ENCODE results near the gene TARBP2. TPM values are rescaled to one million over a fixed set of nuclear protein-coding genes. Genes with fewer than 3 reads are reported as not detected.
"Not testable (repeated sequence)": the region's sequence is repeated elsewhere in the genome, so short reads cannot be mapped to it uniquely, and the experiment has no call there.

The TARBP2 gene
- total RNA-seq, 1 donor from 2014 or later, result 36.1 TPM

DNA sequence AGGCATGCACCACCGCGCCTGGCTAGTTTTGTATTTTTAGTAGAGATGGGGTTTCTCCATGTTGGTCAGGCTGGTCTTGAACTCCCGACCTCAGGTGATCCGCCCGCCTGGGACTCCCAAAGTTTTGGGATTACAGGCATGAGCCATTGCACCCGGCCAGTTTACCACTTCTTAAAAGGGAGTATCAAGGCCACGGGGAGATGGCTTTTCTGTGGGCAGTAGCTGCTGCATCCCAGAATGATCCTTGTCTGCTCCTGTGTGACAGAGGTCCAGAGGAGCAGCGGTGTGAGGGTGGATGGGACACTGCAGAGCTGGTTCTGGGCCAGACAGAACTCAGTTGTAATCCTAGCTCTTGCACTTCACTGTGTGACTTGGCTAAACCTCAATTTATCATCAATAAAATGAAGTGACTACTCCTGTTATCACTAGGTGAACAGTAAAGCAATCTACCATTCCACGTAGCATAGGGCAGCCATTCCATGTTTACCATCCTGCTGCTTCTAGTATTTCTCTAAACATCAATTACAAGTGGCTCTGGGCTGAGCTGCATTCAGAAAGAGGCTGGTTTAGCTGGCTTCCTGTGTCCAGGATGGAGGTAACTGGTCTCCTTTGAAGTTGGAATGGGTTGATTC is 9.2 kb downstream of the TARBP2 start:
- DNase-seq (ENCODE audit: low read depth in 2 of 2), result no peak

DNA sequence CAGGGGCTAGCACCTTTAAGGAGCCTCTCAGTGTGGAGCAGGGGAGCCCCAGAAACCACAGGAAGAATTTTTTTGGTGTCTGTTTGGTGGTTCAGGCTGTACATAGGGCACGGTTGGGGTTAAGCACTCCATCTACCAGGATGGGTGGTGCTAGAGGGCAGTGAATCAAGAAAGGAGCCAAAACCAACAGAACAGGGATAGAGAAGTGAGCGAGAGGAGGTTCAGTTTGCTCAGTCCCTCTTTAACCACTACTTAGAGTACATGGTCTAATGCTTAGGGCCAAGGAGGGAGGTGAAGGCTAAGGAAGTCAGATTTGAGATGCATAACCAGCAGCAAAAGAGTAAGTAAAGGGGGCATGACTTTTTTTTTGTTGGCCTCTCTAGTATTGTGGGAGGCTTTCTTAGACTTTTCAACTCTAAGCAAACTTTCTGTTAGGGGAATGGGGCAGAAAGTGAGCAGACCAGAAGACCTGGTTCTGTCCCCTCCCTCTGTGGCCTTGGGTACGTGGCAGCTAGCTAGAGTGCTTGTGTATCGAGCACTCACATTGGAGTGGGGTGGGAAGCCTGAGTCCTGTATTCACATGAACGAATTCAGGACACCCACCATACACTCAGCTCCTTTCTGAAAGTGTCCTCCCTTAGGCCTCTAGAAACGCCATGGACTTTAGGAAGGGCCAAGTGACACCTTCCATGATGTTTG is 12.8 kb downstream of the TARBP2 start:
- DNase-seq (ENCODE audit: low read depth in 2 of 2), result no peak

DNA sequence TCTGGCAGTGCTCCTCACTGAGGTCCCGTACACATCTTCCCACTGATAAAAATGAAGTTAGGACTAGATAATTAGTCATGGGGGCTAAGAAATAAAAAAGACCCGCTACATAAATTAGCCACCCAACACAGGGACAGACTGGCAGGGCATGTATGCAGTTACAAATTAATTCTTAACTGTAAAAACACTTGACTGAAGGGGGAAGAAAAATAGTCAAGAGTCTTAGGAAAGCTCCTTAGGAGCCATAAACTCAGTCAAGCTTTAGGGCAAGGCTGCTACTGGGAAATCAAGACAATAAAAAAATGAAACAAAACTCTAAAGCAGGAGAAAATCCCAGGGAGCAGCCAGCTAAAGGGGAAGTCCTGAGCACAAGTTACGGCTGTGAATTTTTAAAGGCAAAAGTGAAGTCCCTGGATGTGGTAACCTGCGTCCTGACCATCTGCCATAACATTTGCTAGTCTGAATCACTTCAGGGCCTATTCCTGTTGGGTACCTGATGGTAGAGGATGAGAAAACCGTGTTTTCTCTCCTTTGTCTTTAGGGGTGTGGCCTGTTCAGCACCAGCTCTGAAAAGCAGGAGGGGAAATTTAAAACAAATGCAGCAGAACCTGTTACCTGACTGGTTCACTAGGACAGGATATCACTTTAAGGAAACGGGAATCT is 13.7 kb downstream of the TARBP2 start:
- no peak for DNase-seq (ENCODE audit: low read depth in 2 of 2)

DNA sequence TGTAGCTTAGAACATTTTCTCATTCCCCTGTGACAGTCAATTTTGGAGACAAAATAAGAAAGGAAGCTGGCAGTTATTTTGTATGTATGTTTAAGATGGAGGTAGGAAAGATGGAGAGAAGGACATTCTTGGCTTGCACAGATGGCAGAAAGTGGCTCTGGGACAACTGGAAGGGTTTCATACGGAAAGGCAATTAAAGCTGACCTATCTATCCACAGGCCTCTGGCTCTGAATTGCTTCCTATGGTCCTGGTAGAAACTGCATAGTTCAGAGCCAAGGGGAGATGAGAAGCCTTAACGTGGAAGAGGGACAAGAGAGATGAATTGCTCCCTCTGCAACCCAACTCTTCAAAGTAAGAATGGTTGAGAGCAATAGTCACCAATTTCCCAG is 14.2 kb downstream of the TARBP2 start:
- no peak for DNase-seq (ENCODE audit: low read depth in 2 of 2)

DNA sequence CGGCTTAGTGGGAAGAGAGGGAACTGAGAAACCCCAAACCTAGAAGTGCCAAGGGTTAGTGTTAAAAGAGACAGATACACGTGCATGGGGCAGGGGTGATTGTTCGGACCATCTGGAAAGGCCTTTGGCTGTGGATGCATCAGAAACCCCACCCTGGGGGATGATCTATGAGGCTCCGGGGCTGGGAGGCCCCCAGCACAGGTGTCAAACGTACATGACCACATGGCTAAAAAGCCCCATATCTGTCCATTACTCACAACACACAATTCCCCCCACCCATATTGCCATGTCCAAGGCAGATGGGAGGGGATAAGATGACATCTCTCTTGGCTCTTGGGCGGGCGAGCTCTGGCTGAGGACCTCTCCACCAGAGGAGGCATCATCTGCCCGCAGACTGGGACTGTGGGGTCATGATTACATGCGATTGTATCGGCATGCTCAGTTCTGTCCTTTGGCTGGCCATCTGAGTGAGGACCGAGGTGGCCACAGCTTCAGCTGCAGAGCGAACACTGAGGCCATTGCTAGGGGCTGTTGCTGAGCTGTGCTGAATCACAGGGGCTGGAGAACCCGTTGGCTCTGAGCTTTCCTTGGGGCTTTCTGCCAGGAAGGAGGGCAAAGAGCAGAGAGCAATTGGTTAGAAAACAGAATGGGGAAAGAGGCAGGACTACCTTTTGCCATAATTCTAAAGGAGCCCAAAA is 15.8 kb downstream of the TARBP2 start:
- no peak for DNase-seq (ENCODE audit: low read depth in 2 of 2)

DNA sequence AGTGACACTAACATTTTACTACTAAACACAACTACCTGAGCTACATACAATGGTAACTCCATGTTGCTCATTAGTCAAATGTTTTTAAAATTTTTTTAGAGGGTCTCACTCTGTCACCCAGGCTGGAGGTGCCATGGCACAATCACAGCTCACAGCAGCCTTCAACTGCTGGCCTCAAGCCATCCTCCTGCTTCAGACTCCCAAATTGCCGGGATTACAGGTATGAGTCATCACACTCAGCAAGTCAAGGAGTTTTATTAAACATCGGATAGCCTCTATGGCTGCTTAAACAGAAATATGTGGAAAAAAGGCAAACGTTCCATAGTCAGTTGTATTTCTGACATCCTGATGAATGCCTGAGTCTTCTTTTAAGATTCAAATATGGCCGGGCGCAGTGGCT is 17.3 kb downstream of the TARBP2 start:
- DNase-seq (ENCODE audit: low read depth in 2 of 2), result no peak

DNA sequence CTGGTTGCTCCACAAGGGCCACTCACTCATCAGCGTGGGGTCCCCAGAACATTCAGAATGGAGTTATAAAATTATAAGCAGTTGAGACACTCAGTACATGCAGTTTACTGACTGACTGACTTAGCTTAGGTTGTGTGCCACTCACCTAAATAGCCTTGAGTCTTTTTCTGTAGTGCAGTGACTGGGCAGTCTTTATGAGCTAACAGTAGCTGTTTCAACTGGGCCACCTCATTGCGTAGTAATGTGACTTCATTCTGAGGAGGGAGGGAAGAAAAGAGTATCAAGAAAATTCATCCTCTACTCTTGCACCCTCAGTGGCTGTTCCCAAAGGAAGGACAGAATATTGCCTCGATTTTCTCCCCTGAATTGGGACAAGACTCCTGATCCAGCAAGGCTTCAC is 22.0 kb downstream of the TARBP2 start:
- no peak for DNase-seq (ENCODE audit: low read depth in 2 of 2)

DNA sequence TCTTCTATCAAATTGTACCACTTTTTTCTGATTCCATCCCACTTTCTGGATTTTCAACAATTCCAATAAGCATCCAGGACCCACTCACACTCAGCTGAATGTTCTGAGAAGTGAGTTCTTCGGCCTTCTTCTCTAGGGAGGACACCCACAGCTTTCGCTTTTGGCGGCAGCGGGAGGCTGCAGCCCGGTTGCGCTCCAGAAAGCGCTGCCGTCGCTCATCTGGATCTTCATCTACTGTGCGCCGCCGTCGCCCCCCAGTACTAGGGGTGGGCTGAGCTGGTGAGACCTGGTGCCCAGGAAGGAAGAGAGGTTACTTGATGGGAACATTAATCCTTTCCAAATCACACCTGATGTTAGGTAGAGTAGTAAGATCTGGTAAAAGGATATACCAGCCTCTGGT is 23.4 kb downstream of the TARBP2 start:
- no peak for DNase-seq (ENCODE audit: low read depth in 2 of 2)

DNA sequence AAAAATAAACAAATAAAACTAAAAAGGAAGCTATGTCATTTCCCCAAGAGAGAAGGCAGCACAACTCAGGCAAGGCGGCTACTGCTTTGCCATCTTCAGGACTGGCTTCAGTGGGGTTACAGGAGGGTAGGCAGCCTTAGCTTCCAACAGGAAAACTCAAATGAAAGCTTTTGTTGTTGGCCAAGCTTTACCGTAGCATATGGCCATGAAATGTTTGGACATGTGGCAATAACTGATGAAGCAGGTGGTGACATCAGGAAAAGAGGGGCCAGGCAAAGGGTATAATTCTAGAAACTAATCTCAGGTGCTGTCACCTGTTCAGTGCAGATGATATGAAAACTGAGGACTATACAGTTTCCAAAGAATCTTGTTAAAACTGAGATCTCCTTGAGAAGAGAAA is 29.0 kb downstream of the TARBP2 start:
- no peak for DNase-seq (ENCODE audit: low read depth in 2 of 2)

DNA sequence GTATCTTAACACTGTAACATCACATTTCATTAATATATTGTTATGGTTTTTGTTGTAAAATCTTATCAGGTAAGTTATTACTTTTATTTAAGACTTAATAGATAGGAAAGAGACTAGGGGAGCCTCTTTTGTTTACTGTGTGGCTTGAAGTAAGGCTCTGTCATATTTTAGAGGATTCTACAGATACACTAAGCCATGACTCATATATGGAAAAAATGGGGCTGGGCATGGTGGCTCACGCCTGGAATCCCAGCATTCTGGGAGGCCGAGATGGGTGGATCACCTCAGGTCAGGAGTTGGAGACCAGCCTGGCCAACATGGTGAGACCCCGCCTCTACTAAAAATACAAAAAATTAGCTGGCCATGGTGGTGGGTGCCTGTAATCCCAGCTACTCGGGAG is 29.8 kb downstream of the TARBP2 start:
- DNase-seq (ENCODE audit: low read depth in 2 of 2), result peak in 1 of 2 donors; percentile 29

DNA sequence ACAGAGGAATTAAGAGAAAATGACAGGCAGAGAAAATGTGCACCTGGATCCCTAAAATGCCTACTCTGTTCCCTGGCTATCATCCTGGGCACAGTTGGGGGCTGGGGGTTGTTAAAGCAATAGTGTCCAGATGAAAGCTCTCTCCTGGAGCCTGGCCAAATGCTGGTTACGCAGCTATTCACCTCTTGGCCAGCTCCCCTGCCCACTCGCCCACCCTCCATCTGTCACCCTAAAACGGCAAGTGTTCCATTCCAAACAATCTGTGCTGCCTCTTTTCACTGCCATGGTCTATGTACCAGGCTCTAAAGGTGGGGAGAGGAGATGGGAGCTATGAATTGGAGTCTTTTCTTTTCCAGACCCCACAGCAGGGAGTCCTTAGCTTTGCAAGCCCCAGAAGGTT is 30.9 kb downstream of the TARBP2 start:
- DNase-seq (ENCODE audit: low read depth in 2 of 2), result no peak

DNA sequence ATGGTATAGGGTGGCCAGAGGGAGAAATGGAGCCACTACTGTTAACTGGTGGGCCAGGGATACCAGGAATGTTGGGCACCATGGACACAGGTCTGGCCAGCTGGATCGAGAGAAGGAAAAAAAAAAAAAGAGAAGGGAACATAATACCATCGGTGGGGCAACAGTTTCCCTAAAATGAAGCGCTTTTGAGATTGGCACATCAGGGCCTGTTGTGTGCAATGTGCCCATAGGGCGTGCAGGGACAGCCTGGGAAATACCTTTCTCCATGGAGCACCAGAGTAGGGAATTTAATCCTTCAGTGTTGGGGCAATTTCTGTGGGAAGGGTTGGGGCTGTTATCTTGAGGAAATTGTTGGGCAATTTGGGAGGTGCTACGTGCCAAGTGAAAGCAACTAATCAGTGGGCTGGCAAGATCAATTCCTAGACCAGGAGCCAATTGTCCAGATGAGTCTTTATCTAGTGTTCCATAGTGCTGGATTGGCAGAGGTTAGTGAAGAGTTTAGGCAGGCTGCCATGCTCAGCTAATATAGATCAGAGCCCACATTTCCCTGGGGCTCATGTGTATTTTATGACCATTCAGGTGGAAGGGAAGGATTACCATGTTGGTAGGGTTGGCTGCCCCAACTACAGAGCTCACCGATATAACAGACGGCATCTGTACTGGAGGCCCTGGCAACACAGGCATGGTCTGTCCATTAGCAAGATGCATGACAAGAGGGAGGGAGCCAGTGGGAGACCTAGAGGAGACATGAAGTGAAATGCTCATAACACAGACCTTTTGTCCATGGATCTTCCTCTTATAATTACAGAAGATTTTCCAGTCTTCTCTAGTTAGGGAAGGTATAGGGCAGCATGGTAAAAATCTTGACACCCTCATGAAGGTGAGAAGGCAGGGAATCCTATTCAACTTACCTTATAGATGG is 31.7 kb downstream of the TARBP2 start:
- no peak for DNase-seq (ENCODE audit: low read depth in 2 of 2)

DNA sequence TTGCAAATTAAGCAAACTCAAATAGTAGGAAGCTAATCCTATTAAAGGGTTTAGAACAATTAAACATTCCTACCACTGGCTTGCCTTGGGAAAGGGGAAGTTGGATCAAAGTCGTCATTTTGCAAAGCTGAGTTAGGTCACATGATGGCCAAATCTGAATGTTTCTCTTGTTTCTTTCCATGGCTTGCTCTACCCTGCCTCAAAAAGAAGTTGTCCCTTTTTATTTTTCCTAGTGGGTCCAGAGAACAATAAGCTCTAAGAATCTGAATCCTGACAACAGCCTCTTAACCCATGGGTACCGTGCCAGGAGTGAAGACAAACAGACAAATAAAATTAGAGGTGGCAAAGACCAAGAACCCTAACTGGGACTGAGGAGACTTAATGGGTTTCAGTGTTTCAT is 32.4 kb downstream of the TARBP2 start:
- no peak for DNase-seq (ENCODE audit: low read depth in 2 of 2)

DNA sequence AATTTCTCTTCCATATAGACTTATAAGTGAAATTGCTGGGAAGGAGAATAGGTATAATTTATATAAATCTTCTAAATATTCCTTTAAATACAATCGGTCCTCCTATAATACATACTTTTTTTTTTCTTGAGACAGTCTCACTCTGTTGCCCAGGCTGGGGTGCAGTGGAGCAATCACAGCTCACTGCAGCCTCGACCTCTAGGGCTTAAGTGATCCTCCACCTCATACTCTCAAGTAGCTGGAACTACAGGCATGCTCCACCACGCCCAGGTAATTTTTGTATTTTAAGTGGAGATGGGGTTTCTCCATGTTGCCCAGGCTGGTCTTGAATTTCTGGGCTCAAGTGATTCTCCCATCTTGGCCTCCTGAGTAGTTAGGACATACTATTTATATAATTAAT is 35.9 kb downstream of the TARBP2 start:
- DNase-seq (ENCODE audit: low read depth in 2 of 2), result no peak

DNA sequence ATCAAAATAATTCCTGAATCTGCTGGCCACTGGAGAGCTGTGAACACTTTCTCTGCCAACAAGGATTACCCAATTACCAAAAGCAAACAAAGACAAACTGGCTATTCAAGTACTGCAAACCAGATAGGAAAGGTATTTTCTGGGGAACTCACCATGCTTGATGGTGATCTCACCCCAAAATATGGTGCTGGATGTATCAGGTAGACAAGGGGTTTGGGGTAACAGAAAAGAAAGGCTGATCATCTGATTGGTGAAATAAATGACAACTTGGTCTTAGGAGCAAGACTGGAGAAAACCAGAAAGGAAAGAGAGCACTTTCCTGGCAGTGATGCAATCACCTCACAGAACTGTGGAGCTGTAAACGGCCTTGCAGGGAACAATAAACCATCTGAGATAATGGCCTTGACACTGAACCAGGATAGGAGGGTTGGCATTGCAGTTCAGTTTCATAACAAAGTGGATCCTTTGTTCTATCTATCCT is 37.2 kb downstream of the TARBP2 start:
- peak; percentile 40 to 58 for DNase-seq (ENCODE audit: low read depth in 2 of 2)

DNA sequence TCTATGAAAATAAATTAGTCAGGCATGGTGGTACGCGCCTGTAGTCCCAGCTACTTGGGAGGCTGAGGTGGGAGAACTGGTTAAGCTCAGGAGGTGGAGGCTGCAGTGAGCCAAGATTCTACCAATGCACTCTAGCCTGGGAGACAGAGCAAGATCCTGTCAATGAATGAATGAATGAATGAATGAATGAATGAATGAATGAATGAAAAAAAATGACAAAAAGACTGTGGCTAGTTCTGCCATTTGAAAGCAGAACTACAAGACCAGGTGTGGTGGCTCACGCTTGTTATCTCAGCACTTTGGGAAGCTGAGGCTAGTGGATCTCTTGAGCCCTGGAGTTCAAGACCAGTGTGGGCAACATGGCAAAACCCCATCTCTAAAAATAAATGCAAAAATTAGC is 38.4 kb downstream of the TARBP2 start:
- DNase-seq (ENCODE audit: low read depth in 2 of 2), result no peak

DNA sequence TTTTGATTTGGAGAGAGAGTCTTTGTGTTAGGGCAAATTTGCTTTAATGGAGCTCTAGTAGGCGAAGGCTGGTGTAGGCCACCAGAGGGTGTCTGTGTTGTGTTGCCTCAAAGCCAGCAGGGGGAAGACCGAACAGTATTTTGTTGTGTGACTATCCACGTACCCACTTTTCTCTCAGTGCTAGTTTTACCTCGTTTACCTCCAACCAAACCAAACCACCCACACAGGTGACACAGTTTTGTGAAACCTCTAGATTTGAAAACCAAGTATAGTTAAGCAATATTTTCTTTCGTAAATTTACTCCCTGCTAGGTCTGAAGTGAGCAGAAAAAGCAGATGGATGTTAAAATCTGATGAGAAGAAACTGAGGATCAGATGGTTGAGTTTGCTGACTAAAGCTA is 42.5 kb downstream of the TARBP2 start:
- peak; percentile 87 to 88 for DNase-seq (ENCODE audit: low read depth in 2 of 2)

DNA sequence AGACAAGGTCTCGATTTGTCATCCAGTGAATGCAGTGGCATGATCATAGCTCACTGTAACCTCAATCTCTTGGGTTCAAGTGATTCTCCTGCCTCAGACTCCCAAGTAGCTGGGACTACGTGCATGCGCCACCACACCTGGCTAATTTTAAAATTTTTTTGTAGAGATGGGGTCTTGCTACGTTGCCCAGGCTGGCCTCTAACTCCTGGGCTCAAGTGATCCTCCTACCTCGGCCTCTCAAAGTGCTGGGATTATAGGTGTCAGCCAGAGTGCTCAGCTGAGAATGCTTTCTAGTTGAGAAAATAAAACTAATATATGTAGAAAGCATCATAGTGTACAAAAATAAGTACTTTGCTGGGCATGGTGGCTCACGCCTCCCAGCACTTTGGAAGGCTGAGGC is 47.3 kb downstream of the TARBP2 start:
- DNase-seq (ENCODE audit: low read depth in 2 of 2), result not testable (repeated sequence)

DNA sequence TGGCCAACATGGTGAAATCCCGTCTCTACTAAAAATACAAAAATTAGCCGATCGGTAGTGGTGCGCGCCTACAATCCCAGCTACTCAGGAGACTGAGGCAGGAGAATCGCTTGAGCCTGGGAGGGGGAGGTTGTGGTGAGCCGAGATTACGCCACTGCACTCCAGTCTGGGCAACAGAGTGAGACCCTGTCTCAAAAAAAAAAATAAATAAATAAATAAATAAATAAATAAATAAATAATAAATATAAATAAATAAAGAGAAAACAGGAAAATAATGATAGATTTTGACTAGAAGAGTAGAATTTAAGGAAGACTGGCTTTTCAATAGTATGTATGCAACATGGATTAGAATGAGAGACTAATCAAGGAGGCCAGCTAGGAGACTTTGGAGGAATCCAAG is 49.0 kb downstream of the TARBP2 start:
- not testable (repeated sequence) for DNase-seq (ENCODE audit: low read depth in 2 of 2)

DNA sequence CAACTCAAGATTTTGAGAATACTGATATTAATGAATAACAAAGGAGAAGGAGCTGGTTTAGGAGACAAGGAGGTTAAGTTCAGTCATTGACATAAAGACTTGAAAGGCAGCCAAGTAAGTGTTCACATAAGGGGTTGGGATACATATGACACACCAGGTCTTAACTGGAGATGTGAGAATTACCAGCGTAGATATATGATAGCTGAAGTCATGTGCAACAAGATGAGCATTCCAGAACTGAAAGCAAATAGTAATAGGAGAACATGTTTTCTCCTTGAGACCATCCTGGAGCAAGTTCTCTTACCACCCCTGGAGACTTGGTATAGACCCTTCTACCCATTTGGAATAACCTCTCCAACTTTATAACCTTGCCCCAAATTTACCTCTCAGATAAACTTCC is 49.5 kb downstream of the TARBP2 start:
- DNase-seq (ENCODE audit: low read depth in 2 of 2), result peak in 1 of 2 donors; percentile 33

DNA sequence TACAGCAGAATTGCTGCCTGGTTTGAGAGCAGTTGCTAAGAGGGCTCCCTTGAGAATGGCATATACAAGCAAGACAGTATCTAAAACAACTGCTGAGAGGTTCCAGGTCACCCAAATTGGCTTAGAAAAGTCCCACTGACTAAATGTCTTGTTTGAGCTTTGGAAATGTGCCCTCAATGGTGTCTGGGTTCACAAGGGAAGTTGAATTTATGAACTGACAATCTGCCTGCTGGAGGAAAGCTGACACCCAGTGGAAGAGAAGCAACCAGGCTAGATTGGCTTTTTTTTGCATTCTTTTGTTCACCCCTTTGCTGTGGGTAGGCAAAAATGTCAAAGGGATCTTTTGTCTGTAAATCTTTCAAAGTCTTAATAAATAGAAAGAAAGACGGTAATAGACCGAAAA is 50.8 kb downstream of the TARBP2 start:
- no peak for DNase-seq (ENCODE audit: low read depth in 2 of 2)
